Measurements from ENCODE around the gene HOXB9.
A peak's percentile ranks its signal among the peaks of the same experiment; 100 is the strongest.

The HOXB9 gene

DNA sequence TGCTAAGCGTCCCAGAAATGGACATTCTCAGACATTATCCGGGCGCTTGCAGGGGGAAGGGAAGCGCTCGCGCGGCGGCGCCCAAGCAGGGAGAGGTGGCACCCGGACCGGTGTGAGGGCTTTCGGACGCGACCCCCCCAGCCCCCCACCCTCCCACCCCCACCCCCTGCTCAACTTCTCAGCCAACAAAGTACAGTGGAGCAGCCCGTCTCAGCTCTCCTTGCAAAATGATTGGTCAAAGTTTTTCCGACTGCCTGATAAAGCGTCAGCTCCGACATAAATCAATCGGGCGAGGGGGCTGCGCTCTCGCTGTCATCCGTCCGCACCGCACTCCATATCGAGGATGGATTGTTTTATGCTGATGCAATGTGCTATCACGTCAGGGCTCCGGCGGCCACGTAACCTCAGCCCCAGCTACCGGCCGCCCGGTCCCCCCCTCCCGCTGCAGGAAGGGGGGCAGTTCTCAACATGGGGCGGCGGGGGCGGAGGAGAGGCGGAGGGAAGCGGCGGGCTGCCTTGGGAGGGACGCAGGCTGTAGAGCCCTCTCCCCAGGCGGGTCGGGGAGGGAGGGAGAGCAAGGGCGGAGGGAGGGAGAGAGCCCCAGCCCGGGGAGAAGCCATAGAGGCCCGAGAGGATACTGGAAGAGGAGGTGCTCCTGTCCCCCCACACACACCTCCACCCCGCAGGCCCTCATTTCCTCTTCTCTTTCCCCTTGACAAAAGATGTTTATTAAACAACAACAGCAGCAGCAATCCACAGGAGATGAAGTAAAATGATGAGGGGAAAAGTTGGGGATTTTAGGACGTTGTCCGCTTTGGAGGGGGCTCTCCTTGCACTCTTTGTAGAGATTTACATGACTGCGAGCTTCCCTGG lies at the start of gene HOXB9:
TSS of gene HOXB9 (minus strand) at position 114 of the 873 bp plus-strand sequence. CDS start at position 25, 89 bp downstream.
- DNase-seq, result peak; percentile 51 to 61

DNA sequence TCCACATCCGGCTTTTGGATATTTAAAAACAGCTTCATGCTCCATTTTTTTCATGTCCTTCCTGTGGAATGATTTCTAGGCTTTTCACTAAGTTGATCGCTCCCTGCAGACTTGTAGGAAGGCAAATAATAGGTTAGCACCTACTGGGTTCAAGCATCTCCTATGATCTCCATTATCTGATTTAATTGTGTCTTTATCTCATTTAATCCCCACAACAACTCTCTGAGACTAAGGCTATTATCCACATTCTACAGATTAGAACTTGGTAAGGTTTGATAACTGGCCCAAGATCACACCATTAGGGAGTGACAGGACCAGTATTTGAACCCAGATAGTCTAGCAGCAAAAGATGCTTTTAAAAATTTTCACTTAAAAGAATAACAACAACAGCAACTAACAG lies 46.2 kb upstream of the HOXB9 start:
- DNase-seq, result no peak

- DNase-seq, result peak; percentile 64 to 71
Measured at GRCh38 chr17:48671697-48672171, 45.6 kb upstream of the HOXB9 start.

- DNase-seq, result no peak
Measured at GRCh38 chr17:48663134-48663924, 37.2 kb upstream of the HOXB9 start.

DNA sequence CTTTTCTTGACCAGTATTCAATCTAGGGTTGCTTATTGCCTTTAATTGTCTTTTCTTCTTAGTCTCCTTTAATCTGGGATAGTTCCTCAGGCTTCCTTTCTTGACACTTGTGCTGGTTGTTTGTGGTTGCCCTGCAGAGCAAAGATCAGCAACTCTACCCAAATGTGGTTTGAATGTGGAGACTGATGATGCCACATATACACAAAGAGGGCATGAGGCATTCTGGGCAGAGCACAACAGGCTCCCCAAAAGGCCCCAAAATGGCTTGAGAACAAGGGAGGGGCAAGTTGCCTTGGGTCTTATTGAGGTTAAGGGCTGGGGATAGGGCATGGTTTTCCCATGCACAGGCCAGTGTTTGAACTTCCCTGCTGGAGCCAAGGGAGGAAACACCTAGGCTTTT lies 29.8 kb upstream of the HOXB9 start:
- no peak for DNase-seq

DNA sequence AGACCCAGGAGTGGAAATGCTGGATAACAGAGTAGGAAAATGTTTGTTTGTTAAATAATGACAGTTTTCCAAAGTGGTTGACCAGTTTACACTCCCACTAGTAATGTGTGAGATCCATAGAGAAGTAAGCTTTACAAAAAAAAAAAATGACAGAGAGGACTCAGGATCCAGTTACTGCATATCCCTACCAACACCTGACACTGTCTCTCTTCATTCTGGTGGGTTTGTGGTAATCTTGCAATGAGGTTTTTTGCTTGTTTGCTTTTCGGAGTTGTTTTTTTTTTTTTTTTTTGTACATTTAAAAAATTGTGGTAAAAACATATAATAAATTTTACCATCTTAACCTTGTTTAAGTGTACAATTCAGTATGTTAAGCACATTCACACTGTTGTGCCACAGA lies 23.6 kb upstream of the HOXB9 start:
- no peak for DNase-seq

GRCh38 chr17:48647963-48648245 lies 21.7 kb upstream of the HOXB9 start:
- no peak for DNase-seq

DNA sequence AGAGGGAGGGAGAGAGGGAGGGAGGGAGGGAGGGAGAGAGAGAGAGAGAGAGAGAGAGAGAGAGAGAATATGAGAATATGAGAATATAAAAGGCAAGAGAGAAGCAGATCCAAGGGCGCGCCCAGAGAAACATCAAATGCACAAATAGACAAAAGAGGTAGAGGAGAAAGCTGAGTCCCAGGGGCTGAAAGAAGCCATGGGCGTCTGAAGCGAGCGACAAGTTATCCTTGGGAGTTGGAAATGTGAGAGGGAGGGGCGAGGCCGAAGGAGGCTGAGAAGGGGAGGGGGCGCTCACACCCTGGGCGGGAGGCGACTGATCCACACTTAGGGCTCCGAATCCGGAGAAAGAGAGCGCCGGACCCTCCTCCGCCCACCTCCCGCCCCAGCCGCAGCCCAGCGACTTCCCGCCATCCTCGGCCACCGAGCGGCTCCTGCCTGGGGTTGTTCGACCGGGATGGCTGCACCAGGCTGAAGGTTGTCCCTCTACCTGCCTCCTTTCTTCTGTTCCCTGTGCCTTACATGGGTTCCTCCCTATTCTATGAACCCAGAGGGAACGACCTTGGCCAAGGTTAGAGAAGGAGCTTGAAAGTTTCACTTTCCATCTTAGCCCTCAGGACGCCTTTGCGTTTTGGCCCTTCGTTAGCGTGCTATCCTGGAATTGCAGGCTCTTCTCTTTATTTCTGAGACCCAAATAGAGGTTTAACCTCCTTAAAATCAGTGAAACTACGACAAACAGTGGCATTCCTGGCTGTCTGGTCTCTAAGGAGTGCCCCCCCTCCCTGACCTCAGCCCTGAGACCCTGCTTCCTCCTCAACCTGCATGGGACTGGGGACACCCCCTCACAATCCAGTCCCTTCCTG lies 21.2 kb upstream of the HOXB9 start:
- no peak for DNase-seq

DNA sequence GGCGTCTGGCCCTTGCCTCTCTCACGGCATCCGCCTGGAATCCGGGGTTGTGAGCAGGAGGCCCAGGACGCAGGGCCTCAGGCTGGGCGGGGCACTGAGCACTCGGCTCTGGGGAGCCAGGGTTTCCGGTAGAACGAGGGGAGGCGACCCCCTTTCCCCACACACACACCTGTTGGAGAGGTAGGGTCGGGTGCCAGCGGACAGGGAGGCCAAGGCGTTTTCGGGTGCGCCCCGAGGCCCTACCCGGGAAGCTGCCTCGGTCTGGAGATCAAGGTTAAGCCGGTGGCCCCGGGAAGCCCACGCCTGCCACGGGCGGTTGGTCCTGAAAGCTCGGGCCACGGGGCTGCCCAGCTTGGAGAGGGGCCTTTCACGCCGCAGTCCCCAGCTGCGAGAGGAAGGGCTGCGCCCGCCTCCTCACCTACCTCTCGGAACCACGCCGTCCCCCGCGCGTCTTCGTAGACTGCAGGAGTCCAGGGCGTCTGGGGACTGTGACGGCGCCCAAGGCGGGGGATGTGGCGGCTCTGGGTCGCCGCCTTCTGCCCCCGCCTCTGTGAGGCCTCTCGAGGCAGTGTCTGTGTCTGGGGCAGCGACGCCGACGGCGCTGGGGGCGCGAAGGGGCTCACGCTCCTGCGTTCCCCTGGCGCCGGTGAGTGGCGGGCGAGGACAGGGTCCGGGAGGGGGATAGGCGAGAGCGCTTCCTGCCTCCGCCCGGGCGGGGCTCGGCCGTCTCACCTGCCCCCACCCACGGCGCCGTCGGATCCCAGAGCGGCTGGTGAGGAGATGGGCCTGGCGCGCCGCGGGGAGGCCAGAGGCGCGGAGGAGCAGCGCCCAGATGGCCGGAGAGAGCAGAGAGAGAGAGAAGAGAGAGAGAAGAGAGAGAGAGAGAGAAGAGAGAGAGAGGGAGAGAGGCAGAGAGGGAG lies 20.3 kb upstream of the HOXB9 start:
- DNase-seq, result peak in 1 of 2 experiments; percentile 21

DNA sequence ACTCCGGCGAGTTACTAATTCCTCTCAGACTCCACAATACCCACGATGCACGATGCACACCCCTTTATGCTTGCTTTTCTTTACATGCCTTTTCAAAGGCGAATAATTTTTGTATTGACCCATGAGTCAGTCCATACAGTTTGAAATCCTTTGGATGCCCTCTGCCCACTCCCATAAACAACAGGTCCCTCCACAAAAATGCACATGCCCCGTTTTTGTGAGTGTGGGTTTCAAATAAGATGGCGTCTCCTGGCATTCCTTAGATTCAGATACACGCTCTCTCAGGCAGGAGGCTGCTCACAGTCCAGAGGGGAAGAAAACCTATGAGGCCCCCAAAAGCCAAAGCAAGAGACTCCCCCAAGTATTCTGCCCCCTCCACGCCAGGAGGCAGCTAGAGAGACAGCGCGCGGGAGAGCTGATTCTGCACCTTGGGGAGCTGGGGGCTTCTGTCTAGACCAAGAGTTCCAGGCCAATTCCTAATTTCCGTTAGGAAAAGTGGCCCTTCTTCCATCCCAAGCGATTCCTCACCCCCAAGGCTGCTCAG lies 19.6 kb upstream of the HOXB9 start:
- DNase-seq, result no peak

GRCh38 chr17:48644910-48645557 lies 18.9 kb upstream of the HOXB9 start:
- no peak for DNase-seq

DNA sequence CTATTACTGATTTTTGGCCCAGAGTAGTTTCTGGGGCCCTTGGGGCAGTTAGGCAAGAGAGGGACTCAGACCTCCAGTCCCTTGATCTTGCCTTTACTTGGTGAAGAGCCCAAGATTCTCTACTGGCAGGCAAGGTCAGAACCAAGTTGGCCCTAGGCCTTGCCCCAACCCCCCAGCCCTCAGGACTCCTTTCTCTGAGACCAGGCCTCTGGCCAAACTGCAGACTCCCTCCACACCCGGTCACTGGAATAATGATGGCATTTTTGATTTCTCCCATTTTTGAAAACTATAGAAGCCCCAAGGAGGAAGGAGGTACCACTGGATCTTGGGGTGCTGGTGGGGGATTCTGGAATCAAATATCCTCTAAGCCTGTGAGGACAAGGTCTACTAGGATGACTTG lies 18.0 kb upstream of the HOXB9 start:
- no peak for DNase-seq

GRCh38 chr17:48643697-48644012 lies 17.5 kb upstream of the HOXB9 start:
- DNase-seq, result no peak

DNA sequence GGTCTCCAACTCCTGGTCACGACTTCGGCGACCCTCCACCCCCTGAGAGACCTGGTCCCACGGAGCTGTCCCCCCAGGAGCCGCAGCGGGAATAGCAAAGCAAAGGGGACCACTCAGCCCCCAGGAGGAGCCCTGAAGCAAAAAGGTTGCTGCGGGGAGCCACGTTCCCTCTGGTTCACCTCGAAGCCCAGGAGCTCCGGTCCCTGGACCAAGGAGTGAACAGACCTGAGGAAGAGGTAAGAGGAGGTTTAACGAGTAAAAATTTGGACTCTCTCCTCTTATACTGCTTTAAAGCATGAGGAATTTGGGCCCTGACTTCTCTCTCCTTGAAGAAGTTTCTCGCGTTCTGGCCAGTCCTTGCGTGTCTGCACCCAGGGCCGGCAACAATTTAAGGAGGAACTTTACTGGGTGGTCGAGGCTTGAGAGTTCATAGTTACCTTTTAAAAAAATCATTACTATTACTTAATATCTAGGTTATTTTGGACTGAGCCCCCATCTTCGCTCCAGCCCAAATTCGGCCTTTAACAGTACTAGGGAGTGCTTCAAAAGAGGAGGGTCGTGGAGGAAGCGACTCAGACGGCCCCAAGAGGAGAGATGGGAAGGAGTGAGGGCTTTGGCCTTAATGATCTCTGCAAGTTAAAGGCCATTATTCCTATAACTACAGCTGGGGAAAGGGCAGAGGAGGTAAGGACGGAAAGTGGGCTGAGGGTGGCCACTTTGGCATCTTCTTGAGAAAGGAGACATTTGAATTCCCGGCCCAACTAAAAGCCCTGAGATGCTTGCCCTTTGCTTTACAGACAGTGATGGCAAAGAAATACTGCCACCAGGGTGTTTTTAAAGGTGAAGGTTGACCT lies 16.9 kb upstream of the HOXB9 start:
- no peak for DNase-seq

- no peak for DNase-seq
Measured at GRCh38 chr17:48642059-48642842, 16.1 kb upstream of the HOXB9 start.

GRCh38 chr17:48641541-48642058 lies 15.4 kb upstream of the HOXB9 start:
- DNase-seq, result no peak

DNA sequence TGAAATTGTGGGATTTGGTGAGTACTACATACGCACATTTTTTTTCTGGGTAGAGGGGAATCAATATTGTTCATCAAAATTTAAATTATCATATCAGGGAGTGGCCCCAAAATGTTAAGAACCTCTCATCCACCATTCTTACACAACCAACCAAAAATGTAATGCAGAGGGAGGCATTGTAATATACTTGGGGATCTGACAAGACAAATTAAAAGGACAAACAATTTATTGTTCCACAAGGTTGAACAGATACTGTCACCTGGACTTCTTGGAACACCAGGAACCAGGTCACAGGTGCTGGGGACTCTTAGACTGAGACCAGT lies 14.7 kb upstream of the HOXB9 start:
- no peak for DNase-seq

GRCh38 chr17:48639982-48640857 lies 14.1 kb upstream of the HOXB9 start:
- DNase-seq, result no peak

Measured in activated CD4-positive, alpha-beta T cell treated with anti-CD3 and anti-CD28 coated beads, Interleukin-2, amount 50 U/mL, for 4 hours (primary cell).